K562 (cell line): Measurements from ENCODE around the gene TARS1. TPM values are rescaled to one million over a fixed set of nuclear protein-coding genes. Genes with fewer than 3 reads are reported as not detected.

Source experiments
- ATAC-seq: fragments of 200-7000 bp; cut with Tn5 transposase; 3 replicates; pipeline ENCODE4 v1.9.1; 2020; ENCODE audit warnings: moderate library complexity
- BruUV-seq: library from RNA; stranded (reverse); fragments of 400-500 nt; replicated peaks from 2 replicates; lab custom pipeline; 2021; lab: Mats Ljungman, UMichigan
- CTCF ChIA-PET: fragments of 300-600 bp; formaldehyde crosslinking; extraction: SDS; loops from one replicate; lab custom pipeline; 2021; ENCODE audit warnings: low intra/inter-chr PET ratio; lab: Yijun Ruan, JAX
- POLR2A ChIA-PET: fragments of 300-600, 350-650 bp; sonication (Branson Sonifier 250); formaldehyde crosslinking; extraction: SDS; loops from one replicate; lab custom pipeline; 2021; ENCODE audit warnings: antibody characterized with exemption, inconsistent platforms; lab: Yijun Ruan, JAX
- DNase-seq, 4 experiments: peaks; one replicate each; pipeline versions ENCODE4 v3.0.0 to v3.0.0-alpha.2; 2011 to 2018; ENCODE audit warnings: low spot score in 3 of 4, mixed read lengths in 3 of 4; ENCODE audit errors: extremely low read depth in 1 of 4
- FAIRE-seq: peaks from 2 replicates; lab custom pipeline; 2011; peaks lifted over from hg19 to GRCh38; lab: Jason Lieb, UNC
- H2AFZ ChIP-seq: 2 replicates; pipeline ENCODE4 v1.6.0; 2011; ENCODE audit warnings: low read depth, low read length, control low read depth, inconsistent platforms
- H3K27ac ChIP-seq: fragments of 200-600 bp; 3 replicates; pipeline ENCODE4 v1.8.0; 2011; ENCODE audit warnings: low read depth, mild to moderate bottlenecking, control low read depth, inconsistent platforms, low read length, moderate library complexity, mixed read lengths; ENCODE audit errors: extremely low read depth
- H3K27me3 ChIP-seq, 2 experiments: fragments of 300-600 bp in 1 of 2; 2 replicates in 1 of 2; 3 replicates in 1 of 2; pipeline versions ENCODE4 v1.6.0 to v1.8.0; 2011; ENCODE audit warnings: inconsistent platforms in 2 of 2, low read length in 2 of 2, mild to moderate bottlenecking in 1 of 2, mixed read lengths in 1 of 2, moderate library complexity in 1 of 2; ENCODE audit not compliant: control insufficient read depth in 2 of 2, insufficient read depth in 2 of 2
- H3K36me3 ChIP-seq: fragments of 300-600 bp; 3 replicates; pipeline ENCODE4 v1.8.0; 2011; ENCODE audit warnings: mild to moderate bottlenecking, low read length, inconsistent platforms; ENCODE audit not compliant: control insufficient read depth, insufficient read depth
- H3K4me1 ChIP-seq, 2 experiments: fragments of 200-600 bp in 1 of 2; replicated peaks in 1 of 2; 2 replicates in 1 of 2; 3 replicates in 1 of 2; pipeline versions ENCODE4 v1.5.1 to v1.8.0; 2011; ENCODE audit warnings: inconsistent platforms in 2 of 2, low read length in 2 of 2, mild to moderate bottlenecking in 1 of 2, mixed read lengths in 1 of 2, moderate library complexity in 1 of 2; ENCODE audit not compliant: control insufficient read depth in 2 of 2, insufficient read depth in 2 of 2
- H3K4me2 ChIP-seq: 2 replicates; pipeline ENCODE4 v1.6.1; 2011; ENCODE audit warnings: low read length, control low read depth, inconsistent platforms, mixed read lengths; ENCODE audit not compliant: insufficient read depth
- H3K4me3 ChIP-seq: fragments of 200-600 bp; sonication (generic), shearing (Covaris generic); 2 replicates; pipeline ENCODE4 v1.5.1; 2016; ENCODE audit warnings: control low read depth, inconsistent platforms
- H3K79me2 ChIP-seq: fragments of 200-600 bp; 3 replicates; pipeline ENCODE4 v1.8.0; 2011; ENCODE audit warnings: low read length, inconsistent platforms; ENCODE audit not compliant: control insufficient read depth, insufficient read depth
- H3K9ac ChIP-seq, 2 experiments: 2 replicates each; pipeline versions ENCODE4 v1.6.0 to v1.6.1; 2011; ENCODE audit warnings: low read depth in 2 of 2, low read length in 2 of 2, control low read depth in 1 of 2, inconsistent platforms in 1 of 2, mild to moderate bottlenecking in 1 of 2, mixed read lengths in 1 of 2; ENCODE audit not compliant: insufficient read depth in 1 of 2
- H3K9me1 ChIP-seq: one replicate; pipeline ENCODE4 v1.6.0; 2011; ENCODE audit warnings: inconsistent platforms, mild to moderate bottlenecking, low read length, moderate library complexity; ENCODE audit not compliant: control insufficient read depth, insufficient read depth
- H3K9me3 ChIP-seq: replicated peaks from 2 replicates; pipeline ENCODE4 v1.5.1; 2011; ENCODE audit warnings: low read depth, low read length, inconsistent platforms; ENCODE audit not compliant: control insufficient read depth, insufficient read depth
- H4K20me1 ChIP-seq: replicated peaks from 2 replicates; pipeline ENCODE4 v1.6.1; 2011; ENCODE audit warnings: low read length, inconsistent platforms, mixed read lengths; ENCODE audit not compliant: control insufficient read depth, insufficient read depth
- CBFA2T2 ChIP-seq: fragments of 450-650 bp; conservative IDR thresholded peaks from 2 replicates; pipeline ENCODE4 v1.6.1; 2017; ENCODE audit warnings: mild to moderate bottlenecking
- CBFA2T3 ChIP-seq: fragments of 450-650 bp; IDR thresholded peaks from 2 replicates; pipeline ENCODE4 v1.6.1; 2017
- CUX1 ChIP-seq: fragments of 200-800 bp; sonication (Bioruptor generic); IDR thresholded peaks from 2 replicates; pipeline ENCODE4 v1.6.1; 2016; ENCODE audit warnings: missing genetic modification characterization, missing compliant biosample characterization
- STAT5A ChIP-seq: IDR thresholded peaks from 2 replicates; pipeline ENCODE4 v1.6.1; 2012; ENCODE audit warnings: low read length, inconsistent platforms, borderline replicate concordance
- TEAD4 ChIP-seq, 2 experiments: sonication (generic) in 1 of 2; formaldehyde crosslinking in 1 of 2; IDR thresholded peaks; 2 replicates each; pipeline versions ENCODE4 v1.6.1 to v1.8.0; 2012 to 2022; ENCODE audit warnings: borderline replicate concordance in 1 of 2, inconsistent platforms in 1 of 2, low read length in 1 of 2, mild to moderate bottlenecking in 1 of 2, missing genetic modification reagents in 1 of 2
- WGBS: fragments of 100-300 bp; shearing (Covaris generic); methylation state at CpG from one replicate; pipeline ENCODE4 v1.1.6; 2016; ENCODE audit warnings: low coverage, mixed read lengths; ENCODE audit not compliant: insufficient coverage; ENCODE audit errors: missing lambda C conversion rate; 5-methylcytosine and 5-hydroxymethylcytosine counted together
- in situ Hi-C: fragments of 300-500 bp; cut with MboI; formaldehyde crosslinking; loops from 4 replicates; pipeline ENCODE4 v1.15.0; 2018; ENCODE audit warnings: inconsistent platforms, mixed read lengths
- intact Hi-C: fragments of 100-400 bp; cut with micrococcal nuclease; formaldehyde crosslinking; loops from 2 replicates; pipeline ENCODE4 v1.14.2; 2022
- polyA plus RNA-seq, 8 experiments: library from polyadenylated mRNA; depleted of rRNA in 4 of 8; stranded (reverse) in 5 of 8; unstranded in 3 of 8; fragments of >200 nt; fragmentation: Nextera tagmentation in 2 of 8; fragmentation: Illumina TruSeq in 1 of 8; extraction: Ambion mirVana in 2 of 8; extraction: Trizol in 1 of 8; gene quantifications; 2 replicates each; pipeline versions ENCODE4 v1.2.1 to v1.2.3, GENCODE V29; 2011 to 2014; ENCODE audit warnings: inconsistent platforms in 1 of 8, missing spikeins in 1 of 8
- total RNA-seq, 7 experiments: library from RNA; depleted of rRNA in 6 of 7; stranded (reverse); fragments of >200 nt in 6 of 7; fragmentation: Illumina TruSeq in 2 of 7; extraction: Trizol in 2 of 7; gene quantifications; 2 replicates each; pipeline versions ENCODE4 v1.2.1 to v1.2.3, GENCODE V29; 2011 to 2021; ENCODE audit warnings: low replicate concordance in 1 of 7
- TF ChIP-seq, protein P1 (sequence below), 2 experiments: fragments of 450-650 bp; formaldehyde crosslinking in 1 of 2; IDR thresholded peaks; 2 replicates each; pipeline versions ENCODE4 v1.4.0 to v1.6.1; 2014 to 2020; ENCODE audit warnings: mild to moderate bottlenecking in 2 of 2, borderline replicate concordance in 1 of 2, low read depth in 1 of 2

The TARS1 gene
- total and polyA plus RNA-seq, 9 of the 15 experiments (the other 6 are each of a cell fraction or from before 2014, with no cell fraction given): 263 to 518 (median 439) TPM

- Histone ChIP-seq H3K27ac (no peak overlapping the region), H3K79me2 (no peaks in the 10 kb centered on the region), H3K9ac (no peak overlapping the region), H3K4me2 (no peak overlapping the region), H2AFZ (no peak overlapping the region), H3K4me3 (no peak overlapping the region), H3K9me1 (no peaks in the 10 kb centered on the region), H3K27me3 (no peaks in the 10 kb centered on the region), H4K20me1 (no peaks in the 10 kb centered on the region), H3K4me1 (peaks cover 0 to 18% of the 10 kb centered on the region in 2 experiments; a peak in 2 of 5 replicates), H3K36me3 (peaks cover 96% of the 10 kb centered on the region), H3K9me3 (peaks cover 6% of the 10 kb centered on the region)
- CTCF ChIA-PET: no interaction called here
- FAIRE-seq (peak; percentile 57), DNase-seq (peak in 2 of 4 experiments; percentile 27 to 54), ATAC-seq (peak; percentile 72)
- in situ Hi-C loops: loop anchor here (25.0 kb wide), 2 partner anchors 717 to 1442 kb away; partner anchors contain the start of genes BRIX1 and RAD1
- 60% methylated on average over 3 of the region's 3 CpGs for WGBS
- POLR2A ChIA-PET: interaction anchor here (2.0 to 4.5 kb wide), 4 partner anchors 8 to 19 kb away, joined by 4 to 52 read pairs (median 7); no protein-coding TSS in a partner anchor
- intact Hi-C loops: no loop called here
- BruUV-seq: no TSS peak
- 0 out of 2 replicates have a peak, but pooled peaks have one; percentile 32 for TF ChIP-seq CBFA2T2
- peak; percentile 70 for TF ChIP-seq CBFA2T3
- TF ChIP-seq STAT5A: 0 out of 2 replicates have a peak, but pooled peaks have one; percentile 21
- TF ChIP-seq, protein P1, sequence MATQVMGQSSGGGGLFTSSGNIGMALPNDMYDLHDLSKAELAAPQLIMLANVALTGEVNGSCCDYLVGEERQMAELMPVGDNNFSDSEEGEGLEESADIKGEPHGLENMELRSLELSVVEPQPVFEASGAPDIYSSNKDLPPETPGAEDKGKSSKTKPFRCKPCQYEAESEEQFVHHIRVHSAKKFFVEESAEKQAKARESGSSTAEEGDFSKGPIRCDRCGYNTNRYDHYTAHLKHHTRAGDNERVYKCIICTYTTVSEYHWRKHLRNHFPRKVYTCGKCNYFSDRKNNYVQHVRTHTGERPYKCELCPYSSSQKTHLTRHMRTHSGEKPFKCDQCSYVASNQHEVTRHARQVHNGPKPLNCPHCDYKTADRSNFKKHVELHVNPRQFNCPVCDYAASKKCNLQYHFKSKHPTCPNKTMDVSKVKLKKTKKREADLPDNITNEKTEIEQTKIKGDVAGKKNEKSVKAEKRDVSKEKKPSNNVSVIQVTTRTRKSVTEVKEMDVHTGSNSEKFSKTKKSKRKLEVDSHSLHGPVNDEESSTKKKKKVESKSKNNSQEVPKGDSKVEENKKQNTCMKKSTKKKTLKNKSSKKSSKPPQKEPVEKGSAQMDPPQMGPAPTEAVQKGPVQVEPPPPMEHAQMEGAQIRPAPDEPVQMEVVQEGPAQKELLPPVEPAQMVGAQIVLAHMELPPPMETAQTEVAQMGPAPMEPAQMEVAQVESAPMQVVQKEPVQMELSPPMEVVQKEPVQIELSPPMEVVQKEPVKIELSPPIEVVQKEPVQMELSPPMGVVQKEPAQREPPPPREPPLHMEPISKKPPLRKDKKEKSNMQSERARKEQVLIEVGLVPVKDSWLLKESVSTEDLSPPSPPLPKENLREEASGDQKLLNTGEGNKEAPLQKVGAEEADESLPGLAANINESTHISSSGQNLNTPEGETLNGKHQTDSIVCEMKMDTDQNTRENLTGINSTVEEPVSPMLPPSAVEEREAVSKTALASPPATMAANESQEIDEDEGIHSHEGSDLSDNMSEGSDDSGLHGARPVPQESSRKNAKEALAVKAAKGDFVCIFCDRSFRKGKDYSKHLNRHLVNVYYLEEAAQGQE (IDR thresholded peaks at IDR 0.05; ENCODE audit: borderline replicate concordance): peak; percentile 11; the same call in 1 of the 2 replicates
- TF ChIP-seq, protein P1 (CRISPR knock-in tag; IDR thresholded peaks at IDR 0.05; ENCODE audit: low read depth): no peak
- no peak for TF ChIP-seq CUX1
- peak; percentile 40; the same call in 1 of the 2 replicates for TF ChIP-seq TEAD4 (IDR thresholded peaks at IDR 0.05; ENCODE audit: low read length)
- no peak for TF ChIP-seq TEAD4 (CRISPR knock-in tag; IDR thresholded peaks at IDR 0.05; ENCODE audit: borderline replicate concordance)
These were observed 29.8 kb downstream of the TARS1 start for GRCh38 chr5:33470544-33470943.
